GM13977 (cell line): ENCODE measurements around the gene PHTF2.

Experiments
- DNase-seq: peaks from one replicate; pipeline ENCODE4 v3.0.0; 2012; ENCODE audit warnings: low spot score
- in situ Hi-C: fragments of 300-500 bp; cut with MboI; formaldehyde crosslinking; loops from one replicate; pipeline ENCODE4 v1.12.0; 2022; ENCODE audit warnings: low sequenced_read_pairs, low pct_unique_long_range_greater_than_20kb, mixed read lengths, inconsistent platforms; ENCODE audit not compliant: unreplicated experiment
- TF ChIP-seq, protein P1 (sequence below): IDR thresholded peaks from 2 replicates; pipeline ENCODE4 v1.5.1; 2012; ENCODE audit warnings: mild to moderate bottlenecking, control low read depth; ENCODE audit not compliant: insufficient read depth; ENCODE audit errors: extremely low read depth, missing control alignments

PHTF2 gene

DNA sequence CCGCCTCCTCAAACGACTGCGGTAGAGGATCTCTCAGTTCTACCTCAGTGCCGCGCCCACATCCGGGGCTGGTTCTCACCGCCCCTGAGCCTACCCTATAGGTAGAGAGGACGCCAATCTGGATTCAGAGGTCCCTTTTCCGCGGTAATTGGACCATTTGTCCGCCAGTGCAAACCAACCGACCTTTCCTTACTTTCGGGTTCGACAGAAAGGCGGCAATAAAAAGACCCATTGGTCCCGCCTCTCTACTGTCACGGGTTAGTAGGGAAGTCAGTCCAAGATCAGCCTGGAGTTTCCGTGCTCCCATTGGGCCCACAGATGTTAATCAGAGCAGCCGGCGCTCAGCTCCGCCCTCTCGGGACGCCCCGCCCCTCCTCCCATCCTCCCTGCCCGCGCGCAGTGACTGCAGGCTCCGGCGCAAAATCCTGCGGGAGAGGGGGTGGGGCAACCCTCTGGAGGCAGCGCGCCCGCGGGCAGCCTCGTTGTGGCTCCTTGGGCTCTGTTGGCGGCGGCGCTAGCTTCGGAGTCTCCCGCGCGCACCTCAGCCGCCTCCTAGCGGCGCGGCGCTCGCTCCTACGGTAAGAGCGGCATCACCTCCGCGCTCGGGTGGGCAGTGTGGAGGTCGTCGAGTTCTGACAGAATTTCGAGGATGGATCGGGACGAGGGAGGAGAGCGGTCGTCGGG lies at the start of gene PHTF2, which contains the start of gene TMEM60:
Gene PHTF2, plus strand, starts transcription at position 380 of the 684 bp plus-strand sequence.
Gene TMEM60, minus strand, starts transcription at position 41 of the 684 bp plus-strand sequence. CDS start 4,061 bp downstream, outside the sequence.
- in situ Hi-C loops: loop anchor here (10.0 kb wide), 1 partner anchor 116 kb away; no protein-coding TSS in a partner anchor
- TF ChIP-seq, protein P1, sequence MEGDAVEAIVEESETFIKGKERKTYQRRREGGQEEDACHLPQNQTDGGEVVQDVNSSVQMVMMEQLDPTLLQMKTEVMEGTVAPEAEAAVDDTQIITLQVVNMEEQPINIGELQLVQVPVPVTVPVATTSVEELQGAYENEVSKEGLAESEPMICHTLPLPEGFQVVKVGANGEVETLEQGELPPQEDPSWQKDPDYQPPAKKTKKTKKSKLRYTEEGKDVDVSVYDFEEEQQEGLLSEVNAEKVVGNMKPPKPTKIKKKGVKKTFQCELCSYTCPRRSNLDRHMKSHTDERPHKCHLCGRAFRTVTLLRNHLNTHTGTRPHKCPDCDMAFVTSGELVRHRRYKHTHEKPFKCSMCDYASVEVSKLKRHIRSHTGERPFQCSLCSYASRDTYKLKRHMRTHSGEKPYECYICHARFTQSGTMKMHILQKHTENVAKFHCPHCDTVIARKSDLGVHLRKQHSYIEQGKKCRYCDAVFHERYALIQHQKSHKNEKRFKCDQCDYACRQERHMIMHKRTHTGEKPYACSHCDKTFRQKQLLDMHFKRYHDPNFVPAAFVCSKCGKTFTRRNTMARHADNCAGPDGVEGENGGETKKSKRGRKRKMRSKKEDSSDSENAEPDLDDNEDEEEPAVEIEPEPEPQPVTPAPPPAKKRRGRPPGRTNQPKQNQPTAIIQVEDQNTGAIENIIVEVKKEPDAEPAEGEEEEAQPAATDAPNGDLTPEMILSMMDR: peak; percentile 37
- DNase-seq: peak; percentile 93

DNA sequence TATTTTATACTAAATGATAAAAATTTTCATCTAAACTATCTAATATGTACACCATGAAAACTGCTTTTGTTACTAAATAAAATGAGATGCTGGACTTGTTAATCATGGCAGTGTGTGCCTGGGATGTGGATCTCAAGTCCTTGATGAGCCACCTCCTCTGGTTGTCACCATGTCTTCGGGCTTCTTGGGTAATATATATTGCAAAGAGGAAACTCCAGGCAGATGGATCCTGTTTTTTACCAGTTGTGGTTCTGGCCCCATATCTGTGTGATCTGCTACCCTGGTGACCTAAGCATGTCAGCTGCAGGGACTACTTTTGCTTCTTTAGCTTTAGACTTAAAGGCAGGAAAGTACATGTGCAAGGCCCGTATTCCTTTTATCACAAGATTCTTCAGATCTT lies 46.6 kb upstream of the PHTF2 start:
- in situ Hi-C loops: loop anchor here (10.0 kb wide), 1 partner anchor 77 kb away; no protein-coding TSS in a partner anchor
- TF ChIP-seq, protein P1: no peak
- DNase-seq: no peak

DNA sequence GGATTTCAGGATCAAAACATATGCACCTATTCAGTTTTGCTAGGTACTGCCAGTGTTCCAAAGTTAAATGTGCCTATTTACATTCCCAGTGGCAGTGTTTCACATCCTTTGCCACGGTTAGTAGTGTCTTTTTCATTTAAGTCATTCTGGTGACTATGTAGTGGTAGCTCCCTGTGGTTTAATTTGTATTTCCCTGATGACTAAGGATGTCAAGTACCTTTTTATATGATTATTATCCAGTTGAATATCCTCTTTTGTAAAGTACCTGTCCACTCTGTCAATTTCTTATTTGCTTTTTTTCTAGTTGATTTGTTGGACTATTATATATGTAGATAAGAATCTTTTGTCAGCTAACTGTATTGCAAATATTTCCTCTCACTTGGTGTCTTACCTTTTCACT lies 45.4 kb upstream of the PHTF2 start:
- TF ChIP-seq, protein P1: no peak
- in situ Hi-C loops: loop anchor here (10.0 kb wide), 1 partner anchor 78 kb away; no protein-coding TSS in a partner anchor
- no peak for DNase-seq

DNA sequence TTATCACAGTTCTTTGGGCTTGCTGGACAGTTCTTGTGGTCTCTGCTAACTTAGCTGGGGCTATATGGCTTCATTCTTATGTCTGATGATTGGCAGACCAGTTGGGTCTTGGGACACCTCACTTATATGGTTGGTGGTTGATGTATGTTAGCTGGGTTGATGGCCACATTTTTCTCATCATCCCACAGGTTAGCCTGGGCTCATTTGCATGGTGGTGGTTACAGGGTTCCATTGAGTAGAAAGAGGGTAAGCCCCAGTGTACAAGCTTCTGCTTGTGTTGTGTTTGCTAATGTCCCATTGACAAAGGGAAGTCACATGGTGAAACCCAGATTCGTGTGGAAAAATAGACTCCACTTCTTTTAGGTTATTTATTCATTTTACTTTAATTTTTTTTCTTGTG lies 41.0 kb upstream of the PHTF2 start:
- TF ChIP-seq, protein P1: no peak
- in situ Hi-C loops: loop anchor here (10.0 kb wide), 1 partner anchor 83 kb away; no protein-coding TSS in a partner anchor
- DNase-seq: peak; percentile 32

DNA sequence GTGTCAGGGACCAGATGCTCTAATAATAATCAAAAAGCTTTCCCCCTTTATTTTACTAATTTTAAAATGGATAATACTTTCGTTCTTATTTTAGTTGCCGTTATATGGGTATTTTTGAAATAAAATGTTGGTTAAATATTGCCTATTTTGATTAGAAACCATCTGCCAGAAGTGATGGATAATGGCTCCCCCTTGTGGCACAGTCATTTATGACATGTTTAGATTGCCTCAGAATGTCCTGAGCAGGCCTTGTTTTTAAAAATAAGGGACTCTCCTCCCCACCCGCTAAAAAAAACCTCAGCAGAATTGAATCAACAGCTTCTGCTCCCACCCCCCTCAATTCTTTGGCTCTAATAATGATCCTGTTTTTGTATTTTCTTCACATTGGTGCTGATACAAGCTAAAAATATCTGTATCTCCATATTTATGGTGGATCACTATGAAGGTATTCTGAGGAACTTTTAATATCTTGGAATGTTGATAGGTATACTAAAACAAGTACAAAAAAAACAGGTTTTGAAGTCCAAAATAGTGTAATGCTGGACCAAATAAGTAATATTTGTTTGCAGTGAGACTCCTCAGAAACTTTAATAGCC lies 39.2 kb upstream of the PHTF2 start:
- TF ChIP-seq, protein P1: peak; percentile 79
- peak; percentile 26 for DNase-seq
- in situ Hi-C loops: loop anchor here (10.0 kb wide), 1 partner anchor 85 kb away; no protein-coding TSS in a partner anchor

DNA sequence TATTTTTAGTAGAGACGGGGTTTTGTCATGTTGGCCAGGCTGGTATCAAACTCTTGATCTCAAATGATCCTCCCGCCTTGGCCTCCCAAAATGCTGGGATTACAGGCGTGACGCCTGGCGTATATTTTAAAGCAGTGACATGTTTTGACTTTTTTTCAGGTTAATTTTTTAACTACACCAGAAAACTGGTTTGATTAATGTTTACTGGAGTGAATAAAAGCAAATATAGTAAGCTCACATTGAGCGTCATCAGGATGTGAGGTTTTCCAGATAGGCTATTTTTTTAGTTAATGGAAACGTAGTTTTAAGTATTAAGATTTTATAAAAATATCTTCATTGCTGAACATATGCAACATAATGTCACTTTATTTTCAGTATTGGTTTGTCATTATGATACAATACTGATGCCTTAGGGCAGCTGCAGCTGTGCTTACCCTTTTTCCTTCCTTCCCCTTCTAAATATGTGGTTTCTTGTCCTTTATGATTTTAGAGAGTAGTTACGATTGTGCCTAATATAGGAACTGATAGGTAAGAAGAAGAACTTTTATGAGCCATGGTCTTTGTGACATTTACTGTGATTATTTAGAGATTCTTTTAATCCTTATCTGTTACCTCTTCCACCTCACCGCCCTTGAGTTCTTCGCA lies 37.6 kb upstream of the PHTF2 start:
- no peak for DNase-seq
- TF ChIP-seq, protein P1: no peak
- in situ Hi-C loops: no loop called here
